HTR-8/SVneo (cell line): ENCODE measurements around the gene SEMA6B.
A peak's percentile ranks its signal among the peaks of the same experiment; 100 is the strongest.
"Not testable (repeated sequence)": the region's sequence is repeated elsewhere in the genome, so short reads cannot be mapped to it uniquely, and the experiment has no call there.

Experiments used
- DNase-seq: peaks from one replicate; pipeline ENCODE4 v3.0.0; 2011; ENCODE audit warnings: low spot score, mixed read lengths; ENCODE audit not compliant: insufficient read length
- FAIRE-seq: peaks from 2 replicates; lab custom pipeline; 2011; peaks lifted over from hg19 to GRCh38; lab: Jason Lieb, UNC

Gene SEMA6B

DNA sequence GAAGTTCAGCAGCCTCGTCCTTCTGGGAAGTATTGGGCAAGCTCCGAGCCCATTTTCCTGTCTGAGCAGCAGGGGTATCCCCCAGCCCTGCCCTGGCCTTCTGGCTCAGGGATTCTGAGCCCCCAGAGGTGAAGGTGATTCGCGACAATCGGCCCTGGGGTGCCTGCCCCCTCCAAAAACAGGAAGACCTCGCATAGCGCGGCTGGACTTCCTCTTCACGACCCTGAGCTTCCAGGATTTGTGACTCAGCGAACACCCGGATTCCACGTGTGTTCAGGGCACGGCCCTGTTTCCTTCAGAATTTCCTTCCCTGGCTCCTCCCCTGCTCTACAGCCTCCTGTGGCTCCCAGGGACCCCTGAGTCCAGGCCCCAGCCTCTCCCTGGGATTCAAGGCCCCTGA lies at the start of gene SEMA6B:
Gene SEMA6B, minus strand, starts transcription at position 116 of the 400 bp plus-strand sequence. CDS start 1,227 bp downstream, outside the sequence.
- FAIRE-seq (no peak), DNase-seq (no peak)

- FAIRE-seq (no peak), DNase-seq (no peak)
Observed at GRCh38 chr19:4606921-4607678, 47.6 kb upstream of the SEMA6B start.

- no peak for FAIRE-seq
- no peak for DNase-seq
Observed at GRCh38 chr19:4606181-4606580, 46.7 kb upstream of the SEMA6B start.

- no peak for DNase-seq
- no peak for FAIRE-seq
Observed at GRCh38 chr19:4604912-4605311, 45.4 kb upstream of the SEMA6B start.

DNA sequence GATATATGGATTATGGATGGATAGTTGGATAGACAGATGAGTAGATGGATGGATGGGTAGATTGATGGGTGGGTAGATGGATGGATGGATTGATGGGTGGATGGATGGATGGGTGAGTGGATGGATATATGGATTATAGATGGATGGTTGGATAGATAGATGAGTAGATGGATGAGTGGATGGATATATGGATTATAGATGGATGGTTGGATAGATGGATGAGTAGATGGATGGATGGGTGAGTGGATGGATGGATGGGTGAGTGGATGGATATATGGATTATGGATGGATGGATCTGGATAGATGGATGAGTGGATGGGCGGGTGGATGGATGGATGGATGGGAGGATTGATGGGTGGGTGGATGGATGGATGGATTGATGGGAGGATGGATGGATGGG lies 43.4 kb upstream of the SEMA6B start:
- no peak for DNase-seq
- FAIRE-seq = no peak

GRCh38 chr19:4602173-4602788 lies 42.8 kb upstream of the SEMA6B start:
- DNase-seq (no peak), FAIRE-seq (no peak)

DNA sequence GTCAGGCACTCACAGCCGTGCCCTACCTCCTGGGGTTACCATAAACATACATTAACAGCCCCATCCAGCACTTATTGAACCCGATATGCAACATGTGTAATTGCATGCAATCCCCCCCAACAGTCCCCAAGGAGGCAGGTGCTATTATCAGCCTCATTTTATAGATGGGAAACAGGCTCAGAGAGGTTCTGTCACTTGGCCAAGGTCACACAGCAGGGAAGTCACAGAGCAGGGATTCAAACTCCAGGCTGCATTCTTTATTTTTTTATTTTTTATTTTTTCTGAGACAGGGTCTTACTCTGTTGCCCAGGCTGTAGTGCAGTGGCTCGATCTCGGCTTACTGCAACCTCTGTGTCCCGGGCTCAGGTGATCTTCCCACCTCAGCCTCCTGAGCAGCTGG lies 41.4 kb upstream of the SEMA6B start:
- FAIRE-seq = no peak
- DNase-seq = no peak

DNA sequence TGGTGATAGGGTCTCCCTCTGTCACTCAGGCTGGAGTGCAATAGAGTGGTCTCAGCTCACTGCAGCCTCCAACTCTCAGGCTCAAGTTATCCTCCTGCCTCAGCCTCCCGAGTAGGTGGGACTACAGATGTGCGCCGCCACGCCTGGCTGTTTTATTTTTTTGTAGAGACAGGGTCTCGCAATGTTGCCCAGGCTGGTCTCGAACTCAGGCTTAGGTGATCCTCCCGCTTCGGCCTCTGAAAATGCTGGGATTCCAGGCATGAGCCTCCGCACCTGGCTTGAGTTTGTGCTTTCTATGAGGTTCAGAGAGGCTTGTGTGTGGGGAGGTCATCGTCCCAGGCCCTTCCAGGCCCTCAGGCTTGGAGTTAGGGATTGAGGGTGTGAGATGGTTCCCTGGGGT lies 40.6 kb upstream of the SEMA6B start:
- FAIRE-seq = no peak

DNA sequence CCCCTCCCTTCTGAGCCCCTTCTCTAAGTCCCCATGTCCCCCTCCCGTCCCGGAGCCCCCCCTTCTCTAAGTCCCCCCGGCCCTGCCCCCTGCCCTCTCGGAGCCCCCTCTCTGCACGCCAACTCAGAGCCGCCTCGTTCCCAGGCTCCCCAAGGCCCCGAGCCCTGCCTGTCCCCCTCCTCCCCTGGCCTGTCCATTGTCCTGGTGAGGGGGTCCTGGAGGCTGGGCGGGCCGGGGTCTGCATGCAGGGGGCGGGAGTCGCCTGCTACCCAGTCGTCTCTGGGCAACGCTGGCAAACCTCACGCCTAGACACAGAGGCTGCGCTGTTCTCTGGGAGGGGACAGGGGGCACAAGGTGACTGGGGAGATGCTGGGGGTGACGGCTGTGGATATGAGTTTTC lies 39.2 kb upstream of the SEMA6B start:
- no peak for FAIRE-seq
- DNase-seq = no peak

More for the DNA sequence above, 40.6 kb upstream of the SEMA6B start:
- DNase-seq = no peak

GRCh38 chr19:4597975-4598671 lies 38.6 kb upstream of the SEMA6B start:
- DNase-seq (peak; percentile 69), FAIRE-seq (peak; percentile 23)

GRCh38 chr19:4597278-4597974 lies 37.9 kb upstream of the SEMA6B start:
- FAIRE-seq = no peak
- DNase-seq = peak; percentile 61

GRCh38 chr19:4596033-4596904 lies 36.8 kb upstream of the SEMA6B start:
- FAIRE-seq (no peak), DNase-seq (no peak)

DNA sequence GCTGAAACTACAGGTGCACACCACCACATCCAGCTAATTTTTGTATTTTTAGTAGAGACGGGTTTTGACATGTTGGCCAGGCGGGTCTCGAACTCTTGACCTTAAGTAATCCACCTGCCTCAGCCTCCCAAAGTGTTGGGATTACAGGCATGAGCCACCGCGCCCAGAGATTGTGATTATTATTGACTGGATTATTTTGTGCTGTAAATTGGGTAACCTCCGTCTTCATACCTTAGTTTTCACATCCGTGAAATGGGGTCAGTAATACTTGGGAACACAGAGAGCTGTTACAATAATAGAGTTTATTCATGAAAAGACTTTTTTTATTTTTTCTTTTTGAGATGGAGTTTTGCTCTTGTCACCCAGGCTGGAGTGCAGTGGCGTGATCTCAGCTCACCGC lies 35.7 kb upstream of the SEMA6B start:
- FAIRE-seq, DNase-seq: not testable (repeated sequence)

DNA sequence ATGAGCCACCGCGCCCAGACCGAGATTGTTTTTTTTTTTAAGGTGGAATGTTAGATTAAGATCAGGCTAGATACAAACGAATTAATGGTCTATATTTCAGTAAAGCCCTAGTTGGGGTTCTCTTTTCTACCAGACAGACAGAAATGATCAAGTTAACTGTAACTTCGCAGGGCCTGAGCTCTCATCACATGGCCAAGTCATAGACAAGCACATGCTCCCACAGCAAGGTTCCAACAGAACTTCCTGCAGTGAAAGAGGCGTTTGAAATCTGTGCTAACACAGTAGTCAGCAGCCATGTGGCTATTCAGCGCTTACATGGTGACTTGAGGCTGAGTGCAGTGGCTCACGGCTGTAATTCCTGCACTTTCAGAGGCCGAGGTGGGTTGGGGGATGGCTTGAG lies 34.7 kb upstream of the SEMA6B start:
- DNase-seq = no peak
- FAIRE-seq = no peak

GRCh38 chr19:4593409-4593851 lies 33.9 kb upstream of the SEMA6B start:
- DNase-seq = no peak
- FAIRE-seq = no peak

GRCh38 chr19:4592445-4592844 lies 33.0 kb upstream of the SEMA6B start:
- DNase-seq (no peak), FAIRE-seq (no peak)

GRCh38 chr19:4591320-4591719 lies 31.8 kb upstream of the SEMA6B start:
- FAIRE-seq (no peak), DNase-seq (no peak)

DNA sequence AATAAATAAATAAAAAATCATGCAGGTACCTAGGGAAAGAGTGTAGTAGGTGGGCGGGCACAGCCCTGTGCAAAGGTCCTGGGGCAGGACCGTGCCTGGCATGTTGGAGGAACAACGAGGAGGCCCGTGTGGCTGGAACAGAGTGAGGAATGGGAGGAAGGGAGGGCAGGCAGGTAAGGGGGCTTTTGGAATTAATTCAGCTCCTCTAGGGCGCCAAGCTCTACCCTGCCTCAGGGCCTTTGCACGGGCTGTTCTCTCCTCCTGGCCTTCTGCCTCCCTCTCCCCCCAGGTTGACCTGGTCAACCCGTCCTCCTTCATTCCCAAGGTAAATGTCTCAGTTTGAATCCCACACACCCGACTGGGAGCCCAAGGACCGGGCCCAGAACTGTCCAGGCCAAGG lies 31.1 kb upstream of the SEMA6B start:
- DNase-seq (no peak), FAIRE-seq (no peak)

DNA sequence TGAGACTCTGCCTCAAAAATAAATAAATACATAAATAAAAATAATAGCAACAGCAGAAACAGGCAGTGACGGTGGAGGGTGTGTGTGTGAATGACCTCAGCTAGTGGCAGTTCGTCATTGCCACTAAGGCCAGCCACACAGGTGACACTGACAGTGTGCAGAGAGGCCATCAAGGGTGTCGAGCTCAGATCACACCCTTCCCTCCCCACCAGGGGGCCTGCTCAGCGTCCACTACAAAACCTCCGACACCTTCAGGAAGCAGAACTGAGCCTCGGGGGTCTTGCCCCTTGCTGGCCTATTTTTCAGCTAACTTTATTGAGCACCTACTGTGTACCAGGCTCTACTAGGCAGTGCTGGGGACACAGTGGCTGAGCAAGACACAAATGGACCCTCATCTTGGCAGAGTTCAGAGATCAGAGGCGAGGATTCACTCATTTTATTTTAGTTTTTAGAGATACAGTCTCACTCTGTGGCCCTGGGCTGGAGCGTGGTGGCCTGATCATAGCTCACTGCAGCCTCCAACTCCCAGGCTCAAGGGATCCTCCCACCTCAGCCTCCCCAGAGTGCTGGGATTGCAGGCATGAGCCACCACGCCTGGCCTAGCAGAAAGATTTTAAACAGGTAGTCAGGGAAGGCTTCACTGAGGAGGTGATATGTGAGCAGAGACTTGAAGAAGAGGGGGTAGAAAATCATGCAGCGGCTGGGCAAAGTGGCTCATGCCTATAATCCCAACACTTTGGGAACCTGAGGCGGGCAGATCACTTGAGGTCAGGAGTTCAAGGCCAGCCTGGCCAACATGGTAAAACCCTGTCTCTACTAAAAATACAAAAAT lies 30.3 kb upstream of the SEMA6B start:
- no peak for DNase-seq
- FAIRE-seq = no peak
